Measurements from ENCODE around the gene MSI2. TPM values are rescaled to one million over a fixed set of nuclear protein-coding genes. Genes with fewer than 3 reads are reported as not detected.

MSI2 gene
- total RNA-seq, 1 experiment from 2014 or later, result 76.6 TPM

GRCh38 chr17:57284984-57285646 lies 28.8 kb downstream of the MSI2 start:
- H3K4me1 ChIP-seq, result no peaks in the 10 kb centered on the region
- H3K4me3 ChIP-seq, result no peak overlapping the region
- peak overlapping the region; percentile 22 for H3K27ac ChIP-seq
- no peaks in the 10 kb centered on the region for H3K27me3 ChIP-seq
- peak; percentile 14 to 40 for DNase-seq
- no peaks in the 10 kb centered on the region for H3K36me3 ChIP-seq
- no peaks in the 10 kb centered on the region for H3K9me3 ChIP-seq (replicated peaks)

- DNase-seq, result no peak
- H3K4me1 ChIP-seq, result no peaks in the 10 kb centered on the region
- no peak overlapping the region for H3K4me3 ChIP-seq
- H3K9me3 ChIP-seq (replicated peaks), result no peaks in the 10 kb centered on the region
- no peaks in the 10 kb centered on the region for H3K27me3 ChIP-seq
- H3K27ac ChIP-seq, result peak overlapping the region; percentile 22
- H3K36me3 ChIP-seq, result no peaks in the 10 kb centered on the region
Measured at GRCh38 chr17:57285701-57286100, 29.4 kb downstream of the MSI2 start.

GRCh38 chr17:57286399-57287105 lies 30.2 kb downstream of the MSI2 start:
- Histone ChIP-seq H3K36me3 (no peaks in the 10 kb centered on the region), H3K4me3 (no peak overlapping the region), H3K9me3 (replicated peaks) (no peaks in the 10 kb centered on the region), H3K27me3 (no peaks in the 10 kb centered on the region), H3K27ac (no peak overlapping the region), H3K4me1 (no peaks in the 10 kb centered on the region)
- no peak for DNase-seq

- Histone ChIP-seq H3K27me3 (no peaks in the 10 kb centered on the region), H3K27ac (no peak overlapping the region), H3K4me3 (no peak overlapping the region), H3K9me3 (replicated peaks) (no peaks in the 10 kb centered on the region), H3K36me3 (no peaks in the 10 kb centered on the region), H3K4me1 (peaks cover 6% of the 10 kb centered on the region; the same call in 1 of the 2 replicates)
- peak in 1 of 2 experiments; percentile 9 for DNase-seq
Measured at GRCh38 chr17:57288040-57288772, 31.9 kb downstream of the MSI2 start.

- no peak for DNase-seq
- no peak overlapping the region for H3K4me3 ChIP-seq
- H3K27ac ChIP-seq, result no peak overlapping the region
- H3K36me3 ChIP-seq, result no peaks in the 10 kb centered on the region
- no peaks in the 10 kb centered on the region for H3K9me3 ChIP-seq (replicated peaks)
- peaks cover 6% of the 10 kb centered on the region; the same call in 1 of the 2 replicates for H3K4me1 ChIP-seq
- no peaks in the 10 kb centered on the region for H3K27me3 ChIP-seq
Measured at GRCh38 chr17:57288773-57289121, 32.4 kb downstream of the MSI2 start.

GRCh38 chr17:57289130-57289529 lies 32.8 kb downstream of the MSI2 start:
- H3K27ac ChIP-seq, result no peak overlapping the region
- H3K27me3 ChIP-seq, result no peaks in the 10 kb centered on the region
- H3K4me3 ChIP-seq, result no peak overlapping the region
- H3K4me1 ChIP-seq, result peaks cover 9% of the 10 kb centered on the region; the same call in 1 of the 2 replicates
- no peaks in the 10 kb centered on the region for H3K9me3 ChIP-seq (replicated peaks)
- no peak for DNase-seq
- H3K36me3 ChIP-seq, result no peaks in the 10 kb centered on the region

- H3K4me3 ChIP-seq, result no peak overlapping the region
- no peaks in the 10 kb centered on the region for H3K9me3 ChIP-seq (replicated peaks)
Measured at GRCh38 chr17:57289613-57290012, 33.3 kb downstream of the MSI2 start.

GRCh38 chr17:57290981-57291380 lies 34.7 kb downstream of the MSI2 start:
- Histone ChIP-seq H3K27ac (no peak overlapping the region), H3K27me3 (no peaks in the 10 kb centered on the region), H3K36me3 (no peaks in the 10 kb centered on the region), H3K4me3 (no peak overlapping the region), H3K9me3 (replicated peaks) (no peaks in the 10 kb centered on the region), H3K4me1 (peaks cover 26% of the 10 kb centered on the region)
- DNase-seq, result no peak

More at GRCh38 chr17:57289613-57290012, 33.3 kb downstream of the MSI2 start:
- Histone ChIP-seq H3K36me3 (no peaks in the 10 kb centered on the region), H3K4me1 (peaks cover 14% of the 10 kb centered on the region; the same call in 1 of the 2 replicates), H3K27me3 (no peaks in the 10 kb centered on the region), H3K27ac (no peak overlapping the region)
- no peak for DNase-seq

- H3K4me1 ChIP-seq, result peaks cover 33% of the 10 kb centered on the region
Measured at GRCh38 chr17:57292091-57292490, 35.8 kb downstream of the MSI2 start.

GRCh38 chr17:57293077-57293476 lies 36.8 kb downstream of the MSI2 start:
- peak; percentile 11 to 14 for DNase-seq
- H3K27ac ChIP-seq, result no peak overlapping the region
- peaks cover 10% of the 10 kb centered on the region for H3K36me3 ChIP-seq
- peaks cover 33% of the 10 kb centered on the region for H3K4me1 ChIP-seq
- no peaks in the 10 kb centered on the region for H3K9me3 ChIP-seq (replicated peaks)
- no peaks in the 10 kb centered on the region for H3K27me3 ChIP-seq
- H3K4me3 ChIP-seq, result no peak overlapping the region

More at GRCh38 chr17:57292091-57292490, 35.8 kb downstream of the MSI2 start:
- 0 out of 2 replicates have a peak, but pooled peaks cover under 1% of the 10 kb centered on the region for H3K36me3 ChIP-seq
- no peak for DNase-seq
- H3K4me3 ChIP-seq, result no peak overlapping the region
- H3K9me3 ChIP-seq (replicated peaks), result no peaks in the 10 kb centered on the region
- no peaks in the 10 kb centered on the region for H3K27me3 ChIP-seq
- no peak overlapping the region for H3K27ac ChIP-seq

GRCh38 chr17:57294101-57294500 lies 37.8 kb downstream of the MSI2 start:
- Histone ChIP-seq H3K4me1 (peaks cover 33% of the 10 kb centered on the region), H3K27me3 (no peaks in the 10 kb centered on the region), H3K36me3 (peaks cover 19% of the 10 kb centered on the region), H3K9me3 (replicated peaks) (no peaks in the 10 kb centered on the region), H3K4me3 (no peak overlapping the region), H3K27ac (peak overlapping the region; percentile 92)
- DNase-seq, result no peak

GRCh38 chr17:57294629-57295501 lies 38.5 kb downstream of the MSI2 start:
- DNase-seq, result peak; percentile 74 to 84

GRCh38 chr17:57295526-57296023 lies 39.3 kb downstream of the MSI2 start:
- no peaks in the 10 kb centered on the region for H3K27me3 ChIP-seq
- peak; percentile 55 to 70 for DNase-seq
- peaks cover 33% of the 10 kb centered on the region for H3K4me1 ChIP-seq
- peaks cover 31% of the 10 kb centered on the region for H3K36me3 ChIP-seq
- peak overlapping the region; percentile 92 for H3K27ac ChIP-seq
- no peaks in the 10 kb centered on the region for H3K9me3 ChIP-seq (replicated peaks)
- peak overlapping the region; percentile 14 for H3K4me3 ChIP-seq

More at GRCh38 chr17:57294629-57295501, 38.5 kb downstream of the MSI2 start:
- H3K36me3 ChIP-seq, result peaks cover 24% of the 10 kb centered on the region
- H3K9me3 ChIP-seq (replicated peaks), result no peaks in the 10 kb centered on the region
- H3K27me3 ChIP-seq, result no peaks in the 10 kb centered on the region
- peak overlapping the region; percentile 92 for H3K27ac ChIP-seq
- peaks cover 33% of the 10 kb centered on the region for H3K4me1 ChIP-seq
- peak overlapping the region; percentile 14 for H3K4me3 ChIP-seq

- Histone ChIP-seq H3K4me3 (peak overlapping the region; percentile 19; the same call in 1 of the 2 replicates), H3K27ac (peak overlapping the region; percentile 92), H3K9me3 (replicated peaks) (no peaks in the 10 kb centered on the region), H3K4me1 (peaks cover 33% of the 10 kb centered on the region), H3K27me3 (no peaks in the 10 kb centered on the region), H3K36me3 (peaks cover 34% of the 10 kb centered on the region)
- peak; percentile 39 to 51 for DNase-seq
Measured at GRCh38 chr17:57296231-57296630, 39.9 kb downstream of the MSI2 start.

All from SJCRH30 (cell line).